Progenitor cell of endocrine pancreas (in vitro differentiated cells): ENCODE data around the gene CCDC188. TPM values are rescaled to one million over a fixed set of nuclear protein-coding genes. Genes with fewer than 3 reads are reported as not detected.

Experiments used
- DNase-seq: peaks from one replicate; pipeline ENCODE4 v3.0.0; 2021; ENCODE audit warnings: low spot score; ENCODE audit not compliant: unreplicated experiment
- H3K27ac Mint-ChIP-seq: 2 replicates; pipeline ENCODE4 v1.8.0; 2021; ENCODE audit warnings: mild to moderate bottlenecking, moderate library complexity, mixed read lengths
- H3K27me3 Mint-ChIP-seq: 2 replicates; pipeline ENCODE4 v1.8.0; 2021; ENCODE audit warnings: mixed read lengths
- H3K36me3 Mint-ChIP-seq: 2 replicates; pipeline ENCODE4 v1.8.0; 2022; ENCODE audit warnings: mixed read lengths; ENCODE audit not compliant: insufficient read depth
- H3K4me1 Mint-ChIP-seq: 2 replicates; pipeline ENCODE4 v1.8.0; 2021; ENCODE audit warnings: low read depth, mixed read lengths
- H3K4me3 Mint-ChIP-seq: 2 replicates; pipeline ENCODE4 v1.8.0; 2021; ENCODE audit warnings: low read depth, mild to moderate bottlenecking, moderate library complexity, mixed read lengths
- H3K9me3 Mint-ChIP-seq: 2 replicates; pipeline ENCODE4 v1.8.0; 2021; ENCODE audit warnings: low read depth, mixed read lengths
- CTCF ChIP-seq: fragments of 200-600 bp; sonication (generic); IDR thresholded peaks from one replicate; pipeline ENCODE4 v1.5.0; 2021; ENCODE audit warnings: antibody characterized with exemption, mild to moderate bottlenecking; ENCODE audit not compliant: unreplicated experiment
- total RNA-seq: library from RNA; stranded (reverse); gene quantifications from 2 replicates; pipeline ENCODE4 v1.2.1, GENCODE V29; 2021

The CCDC188 gene
- total RNA-seq, 1 donor from 2014 or later = 3.3 TPM

- no peaks in the 10 kb centered on the region for H3K36me3 Mint-ChIP-seq
- H3K27me3 Mint-ChIP-seq = no peaks in the 10 kb centered on the region
- H3K4me1 Mint-ChIP-seq = peaks cover 19% of the 10 kb centered on the region
- DNase-seq = no peak
- H3K4me3 Mint-ChIP-seq = no peak overlapping the region
- no peaks in the 10 kb centered on the region for H3K9me3 Mint-ChIP-seq
- peak overlapping the region; percentile 64 for H3K27ac Mint-ChIP-seq
- TF ChIP-seq CTCF = no peak
Observed at GRCh38 chr22:20177217-20177911, 26.5 kb upstream of the CCDC188 start.

- Mint-ChIP-seq H3K9me3 (no peaks in the 10 kb centered on the region), H3K27me3 (no peaks in the 10 kb centered on the region), H3K4me1 (peaks cover 19% of the 10 kb centered on the region), H3K4me3 (no peak overlapping the region), H3K27ac (no peak overlapping the region), H3K36me3 (no peaks in the 10 kb centered on the region)
- DNase-seq = no peak
- TF ChIP-seq CTCF = no peak
Observed at GRCh38 chr22:20176421-20177085, 25.7 kb upstream of the CCDC188 start.

- no peak for DNase-seq
- H3K27ac Mint-ChIP-seq = no peak overlapping the region
- no peak overlapping the region for H3K4me3 Mint-ChIP-seq
- H3K36me3 Mint-ChIP-seq = no peaks in the 10 kb centered on the region
- TF ChIP-seq CTCF = no peak
- no peaks in the 10 kb centered on the region for H3K9me3 Mint-ChIP-seq
- H3K4me1 Mint-ChIP-seq = peaks cover 19% of the 10 kb centered on the region
- no peaks in the 10 kb centered on the region for H3K27me3 Mint-ChIP-seq
Observed at GRCh38 chr22:20175597-20175900, 24.7 kb upstream of the CCDC188 start.

GRCh38 chr22:20174785-20175596, 24.1 kb upstream of the CCDC188 start:
- no peak overlapping the region for H3K4me3 Mint-ChIP-seq
- DNase-seq = no peak
- no peaks in the 10 kb centered on the region for H3K9me3 Mint-ChIP-seq
- peaks cover 19% of the 10 kb centered on the region for H3K4me1 Mint-ChIP-seq
- peak; percentile 40 for TF ChIP-seq CTCF
- H3K36me3 Mint-ChIP-seq = no peaks in the 10 kb centered on the region
- H3K27me3 Mint-ChIP-seq = no peaks in the 10 kb centered on the region
- H3K27ac Mint-ChIP-seq = no peak overlapping the region

GRCh38 chr22:20173772-20174171, 22.9 kb upstream of the CCDC188 start:
- H3K4me1 Mint-ChIP-seq = peaks cover 19% of the 10 kb centered on the region
- H3K36me3 Mint-ChIP-seq = no peaks in the 10 kb centered on the region
- DNase-seq = no peak
- no peaks in the 10 kb centered on the region for H3K9me3 Mint-ChIP-seq
- peak overlapping the region; percentile 86 for H3K27ac Mint-ChIP-seq
- no peak for TF ChIP-seq CTCF
- H3K4me3 Mint-ChIP-seq = peak overlapping the region; percentile 41
- H3K27me3 Mint-ChIP-seq = no peaks in the 10 kb centered on the region
